Stimulated activated naive CD8-positive, alpha-beta T cell treated with anti-CD3 and anti-CD28 coated beads, Interleukin-15, amount 100 ng/mL, for 72 hours (primary cell): ENCODE results near the gene ATRNL1.

ENCODE experiments used
- ATAC-seq: fragments of 150-1000 bp; cut with Tn5 transposase; 2 replicates; pipeline ENCODE4 v1.10.0; 2021; ENCODE audit warnings: mild to moderate bottlenecking, moderate library complexity
- DNase-seq, 2 donors: peaks; one replicate each; pipeline ENCODE4 v3.0.0; 2021 to 2022
- H3K27ac Mint-ChIP-seq, 2 donors: one replicate each; pipeline ENCODE4 v1.8.0; 2022; ENCODE audit warnings: mild to moderate bottlenecking in 2 of 2, mixed read lengths in 2 of 2, moderate library complexity in 2 of 2
- H3K27me3 Mint-ChIP-seq: one replicate; pipeline ENCODE4 v1.8.0; 2022; ENCODE audit warnings: mixed read lengths
- H3K4me1 Mint-ChIP-seq: one replicate; pipeline ENCODE4 v1.8.0; 2022; ENCODE audit warnings: mild to moderate bottlenecking, mixed read lengths
- H3K4me3 Mint-ChIP-seq, 2 donors: one replicate each; pipeline ENCODE4 v1.8.0; 2022; ENCODE audit warnings: mild to moderate bottlenecking in 2 of 2, mixed read lengths in 2 of 2, moderate library complexity in 1 of 2
- H3K9me3 Mint-ChIP-seq, 2 donors: one replicate each; pipeline ENCODE4 v1.8.0; 2022; ENCODE audit warnings: mixed read lengths in 2 of 2

The ATRNL1 gene

DNA sequence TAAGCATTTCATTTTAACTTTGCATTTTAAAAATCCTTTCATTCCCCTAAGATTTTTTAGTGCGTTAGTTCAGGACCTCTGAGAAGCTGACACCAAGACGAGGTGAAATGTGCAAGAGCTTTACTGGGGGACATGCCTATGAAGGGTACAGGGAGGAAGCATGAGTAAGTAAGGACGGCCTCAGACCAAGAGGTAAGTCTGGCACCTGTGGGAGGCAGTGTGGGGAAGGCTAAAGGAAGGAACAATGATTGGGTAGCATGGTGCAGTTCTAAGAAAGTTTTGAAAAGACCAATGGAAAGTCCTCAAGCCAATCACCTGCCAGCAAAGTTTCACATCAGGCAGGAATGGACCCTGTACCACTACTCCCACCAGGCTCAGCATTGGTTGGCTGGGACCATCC, 810.7 kb downstream of the ATRNL1 start:
- Mint-ChIP-seq H3K9me3 (no peaks in the 10 kb centered on the region), H3K4me3 (no peak overlapping the region), H3K4me1 (no peaks in the 10 kb centered on the region), H3K27ac (no peak overlapping the region), H3K27me3 (no peaks in the 10 kb centered on the region)
- ATAC-seq = no peak
- DNase-seq = no peak

DNA sequence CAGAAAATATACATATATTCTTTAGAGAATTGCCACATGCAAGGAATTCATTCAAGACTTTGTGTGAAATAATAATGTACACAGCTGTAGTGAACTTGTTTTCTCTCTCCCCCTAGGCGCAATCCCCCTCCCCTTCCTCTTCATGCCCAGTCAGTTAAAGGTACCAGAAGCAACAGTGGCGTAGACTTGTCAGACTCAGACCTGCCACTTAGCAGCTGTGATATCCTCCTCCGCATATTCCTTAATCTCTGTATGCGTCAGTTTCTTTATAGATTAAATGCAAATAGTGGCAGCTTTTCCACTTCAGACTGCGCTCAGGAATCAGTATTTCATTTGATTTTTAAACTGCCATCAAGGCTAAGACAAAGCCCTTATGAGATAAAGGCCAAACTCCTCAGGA, 815.9 kb downstream of the ATRNL1 start:
- Mint-ChIP-seq H3K9me3 (peaks cover 0 to 3% of the 10 kb centered on the region in 2 donors), H3K27me3 (no peaks in the 10 kb centered on the region), H3K4me3 (no peak overlapping the region), H3K4me1 (no peaks in the 10 kb centered on the region), H3K27ac (no peak overlapping the region)
- DNase-seq (no peak), ATAC-seq (no peak)

DNA sequence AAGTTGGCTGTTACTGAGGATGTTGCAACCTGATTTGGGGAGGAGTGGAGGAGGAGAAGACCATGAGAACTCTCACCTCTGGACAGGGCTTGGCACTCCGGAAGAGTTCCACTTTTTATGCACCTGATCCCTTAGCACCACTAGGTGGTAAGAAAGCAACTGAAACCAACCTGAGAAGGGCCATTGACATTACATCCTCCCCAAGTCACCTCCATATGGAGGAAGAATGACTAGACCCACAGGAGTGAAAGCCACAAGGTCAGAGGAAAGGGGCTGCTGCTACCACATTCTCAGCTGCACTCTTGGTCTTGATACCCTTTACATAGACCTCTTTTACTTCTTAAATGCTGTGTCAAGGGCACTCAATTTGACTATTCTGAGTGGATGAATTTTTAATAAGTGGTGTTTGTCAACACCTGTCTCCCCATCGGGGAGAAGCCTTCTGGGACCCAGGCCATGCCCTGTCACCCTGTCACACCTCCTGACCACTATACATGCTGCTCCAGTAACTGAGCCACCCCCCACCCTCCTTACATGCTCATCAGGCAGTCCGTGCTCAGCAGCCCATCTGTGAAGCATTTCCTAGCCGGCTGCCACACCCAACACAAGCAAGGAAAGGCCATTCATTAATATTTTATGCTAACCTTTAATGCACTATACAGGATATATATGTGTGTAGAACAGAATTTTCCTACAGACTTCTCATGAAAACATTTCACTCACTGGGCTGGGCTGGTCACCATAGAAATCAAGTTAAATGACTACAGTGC, 817.0 kb downstream of the ATRNL1 start:
- Mint-ChIP-seq H3K4me3 (no peak overlapping the region), H3K4me1 (no peaks in the 10 kb centered on the region), H3K9me3 (peaks cover 0 to 7% of the 10 kb centered on the region in 2 donors), H3K27ac (no peak overlapping the region), H3K27me3 (no peaks in the 10 kb centered on the region)
- DNase-seq = no peak
- ATAC-seq = no peak

DNA sequence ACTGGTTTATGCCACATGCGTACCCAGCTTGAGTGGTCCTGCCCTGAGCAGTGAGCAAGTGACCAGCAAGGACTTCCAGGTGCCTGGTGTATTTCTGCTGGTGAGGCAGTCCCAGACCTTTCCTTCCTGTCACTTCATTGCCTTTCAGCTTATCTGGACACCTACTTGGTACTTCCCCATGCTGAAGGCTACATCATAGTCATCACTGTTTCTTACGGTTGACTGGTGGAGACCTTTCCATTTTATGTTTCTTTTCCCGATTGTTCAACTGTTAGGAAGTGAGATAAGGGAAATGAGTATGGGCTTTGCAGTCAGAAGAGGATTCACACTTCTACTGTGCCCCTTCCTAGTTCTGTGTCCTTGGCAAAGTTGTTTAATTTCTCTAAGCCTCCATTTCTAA, 821.3 kb downstream of the ATRNL1 start:
- no peaks in the 10 kb centered on the region for H3K4me1 Mint-ChIP-seq
- ATAC-seq (no peak), DNase-seq (no peak)
- no peak overlapping the region for H3K4me3 Mint-ChIP-seq
- H3K9me3 Mint-ChIP-seq = peaks cover 0 to 7% of the 10 kb centered on the region in 2 donors
- no peak overlapping the region for H3K27ac Mint-ChIP-seq
- no peaks in the 10 kb centered on the region for H3K27me3 Mint-ChIP-seq

DNA sequence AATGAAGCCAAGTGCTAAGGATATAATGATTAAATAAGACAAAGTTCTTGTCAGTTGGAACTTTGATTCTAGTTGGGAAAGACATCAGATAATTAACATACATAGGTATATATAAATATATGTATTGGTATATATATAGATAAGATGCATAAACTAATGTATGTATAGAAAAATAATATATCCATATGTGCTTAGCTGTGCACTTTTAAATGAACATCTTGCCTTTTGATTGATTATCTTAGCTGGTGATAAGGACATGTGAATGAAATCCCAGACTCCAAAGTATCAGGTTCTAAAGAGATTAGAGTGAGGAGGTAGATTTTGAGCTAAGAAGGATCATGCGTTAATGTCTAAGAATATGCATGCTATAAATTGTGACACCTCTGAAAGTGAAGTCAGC, 822.3 kb downstream of the ATRNL1 start:
- ATAC-seq (no peak), DNase-seq (no peak)
- peaks cover 3 to 7% of the 10 kb centered on the region in 2 donors for H3K9me3 Mint-ChIP-seq
- H3K4me1 Mint-ChIP-seq = no peaks in the 10 kb centered on the region
- no peaks in the 10 kb centered on the region for H3K27me3 Mint-ChIP-seq
- no peak overlapping the region for H3K27ac Mint-ChIP-seq
- no peak overlapping the region for H3K4me3 Mint-ChIP-seq

DNA sequence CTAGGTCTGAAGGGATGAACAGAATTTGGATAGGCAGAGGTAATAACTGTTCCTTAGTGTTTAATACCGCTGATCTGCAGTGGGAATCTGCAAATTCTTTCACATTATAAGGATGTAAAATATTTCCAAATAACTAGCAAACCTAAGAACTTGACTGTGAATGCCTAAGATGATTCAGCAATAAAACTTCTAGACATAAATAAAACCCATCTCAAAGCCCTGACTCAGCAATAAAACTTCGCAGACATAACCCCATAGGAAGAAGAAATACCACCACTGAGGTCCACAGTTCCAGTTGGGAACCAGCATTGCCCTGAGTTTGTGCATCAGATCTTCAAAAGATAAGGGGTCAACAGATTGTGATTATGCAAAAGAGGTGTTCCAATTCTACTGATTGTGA, 825.6 kb downstream of the ATRNL1 start:
- Mint-ChIP-seq H3K9me3 (peaks cover 3 to 5% of the 10 kb centered on the region in 2 donors), H3K27ac (no peak overlapping the region), H3K27me3 (no peaks in the 10 kb centered on the region), H3K4me3 (no peak overlapping the region), H3K4me1 (no peaks in the 10 kb centered on the region)
- no peak for ATAC-seq
- no peak for DNase-seq

DNA sequence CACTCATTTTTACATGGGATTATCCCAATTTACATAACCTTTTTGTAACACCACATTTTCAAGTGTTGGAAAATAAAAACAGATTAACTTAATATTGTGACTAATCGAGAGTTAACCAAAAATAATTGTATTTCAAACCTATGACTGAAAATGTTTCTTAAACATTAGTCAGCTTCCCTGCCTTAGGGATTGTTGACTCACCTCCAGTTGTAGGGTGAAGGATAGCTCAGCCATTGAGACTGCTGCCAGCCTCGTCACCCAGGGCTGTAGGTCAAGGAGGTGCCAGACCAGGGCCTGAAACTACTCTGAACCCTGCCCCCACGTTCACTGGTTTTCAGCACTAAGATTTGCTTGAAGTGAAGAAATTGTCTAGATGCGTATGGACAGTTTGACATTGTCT, 828.6 kb downstream of the ATRNL1 start:
- Mint-ChIP-seq H3K27me3 (no peaks in the 10 kb centered on the region), H3K4me1 (no peaks in the 10 kb centered on the region), H3K9me3 (peaks cover 14 to 17% of the 10 kb centered on the region in 2 donors), H3K4me3 (no peak overlapping the region), H3K27ac (no peak overlapping the region)
- no peak for DNase-seq
- no peak for ATAC-seq

DNA sequence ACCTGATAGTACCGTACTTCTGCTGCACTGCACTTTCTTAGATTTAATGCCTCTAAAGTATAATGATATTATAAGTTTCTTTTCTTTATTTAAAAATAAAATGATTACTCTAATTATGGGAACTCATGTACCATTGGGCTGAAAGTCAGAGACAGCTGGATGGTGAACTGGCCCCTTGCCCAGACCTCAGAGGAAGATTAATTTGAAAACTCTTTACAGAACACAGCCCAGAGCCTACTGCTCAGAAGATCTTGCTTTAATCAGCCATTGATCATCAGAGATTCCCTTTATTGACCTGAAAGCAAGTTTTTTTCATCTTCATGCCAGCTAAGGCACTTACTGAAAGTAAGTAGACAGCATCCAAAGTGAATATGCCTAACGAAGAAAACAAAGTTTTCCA, 838.1 kb downstream of the ATRNL1 start:
- peaks cover 9% of the 10 kb centered on the region for H3K27me3 Mint-ChIP-seq
- no peak overlapping the region for H3K4me3 Mint-ChIP-seq
- no peak overlapping the region for H3K27ac Mint-ChIP-seq
- ATAC-seq = no peak
- H3K9me3 Mint-ChIP-seq = peaks cover 0 to 5% of the 10 kb centered on the region in 2 donors
- no peaks in the 10 kb centered on the region for H3K4me1 Mint-ChIP-seq
- no peak for DNase-seq

DNA sequence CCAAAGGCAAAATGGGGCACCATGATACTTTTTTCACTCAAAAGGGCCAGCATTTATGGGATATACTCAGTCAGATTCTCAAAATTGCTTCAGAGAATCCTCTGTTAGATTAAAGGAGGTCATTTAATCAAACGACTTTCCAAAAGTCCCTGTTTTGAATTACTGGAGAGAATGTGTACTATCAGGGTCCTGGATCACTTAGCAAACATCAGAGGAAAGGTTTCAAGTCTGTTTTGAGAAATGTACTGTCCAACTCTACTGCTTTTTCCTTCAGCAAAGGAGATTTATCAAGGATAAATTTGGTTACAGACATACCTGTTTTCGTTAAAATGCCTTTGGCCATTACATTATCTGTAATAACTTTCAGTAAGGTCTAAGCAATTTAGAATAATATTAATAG, 838.9 kb downstream of the ATRNL1 start:
- no peak overlapping the region for H3K4me3 Mint-ChIP-seq
- ATAC-seq = no peak
- H3K9me3 Mint-ChIP-seq = peaks cover 5% of the 10 kb centered on the region in 2 donors
- DNase-seq = no peak
- no peak overlapping the region for H3K27ac Mint-ChIP-seq
- no peaks in the 10 kb centered on the region for H3K4me1 Mint-ChIP-seq
- peaks cover 9% of the 10 kb centered on the region for H3K27me3 Mint-ChIP-seq

DNA sequence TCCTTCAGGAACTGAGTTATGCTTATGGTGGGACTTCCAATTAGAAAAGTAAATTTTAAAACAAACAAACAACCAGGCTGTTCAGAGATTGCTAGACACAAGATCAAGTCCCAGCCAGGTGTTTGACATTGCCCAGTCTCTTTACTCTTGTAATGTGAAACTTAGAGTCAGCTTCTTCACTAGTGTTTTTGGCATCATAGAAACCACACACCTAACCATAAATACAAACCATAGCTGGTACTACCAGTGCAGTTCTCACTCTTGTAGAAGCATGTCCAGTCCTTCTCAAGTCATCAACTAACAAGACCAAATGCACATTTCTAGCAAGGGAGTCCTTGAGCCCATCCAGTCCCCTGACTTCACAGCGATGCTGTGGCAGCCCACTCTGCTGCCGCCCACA, 839.9 kb downstream of the ATRNL1 start:
- H3K4me3 Mint-ChIP-seq = no peak overlapping the region
- peaks cover 5 to 7% of the 10 kb centered on the region in 2 donors for H3K9me3 Mint-ChIP-seq
- H3K27me3 Mint-ChIP-seq = peaks cover 9% of the 10 kb centered on the region
- H3K4me1 Mint-ChIP-seq = no peaks in the 10 kb centered on the region
- ATAC-seq (no peak), DNase-seq (no peak)
- no peak overlapping the region for H3K27ac Mint-ChIP-seq

DNA sequence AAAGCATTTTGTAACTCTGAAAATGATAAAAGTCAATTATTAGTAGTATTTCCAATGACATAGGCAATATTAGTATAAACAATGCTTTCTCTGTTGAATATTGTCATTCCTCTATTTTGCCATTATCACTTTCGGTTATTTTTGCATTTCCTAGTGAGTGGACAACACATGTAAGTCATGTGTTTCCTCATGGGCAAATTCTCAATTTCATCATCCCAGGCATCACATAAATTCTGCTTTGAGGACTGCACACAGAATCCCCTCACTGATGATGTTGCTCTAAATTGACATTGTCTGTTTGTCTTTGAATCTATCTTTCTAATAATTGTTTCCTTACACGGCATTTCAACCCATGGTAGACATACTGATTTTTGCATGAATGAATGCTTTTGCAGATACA, 842.6 kb downstream of the ATRNL1 start:
- Mint-ChIP-seq H3K27ac (no peak overlapping the region), H3K9me3 (peaks cover 5 to 7% of the 10 kb centered on the region in 2 donors), H3K4me1 (no peaks in the 10 kb centered on the region), H3K4me3 (no peak overlapping the region), H3K27me3 (peaks cover 9% of the 10 kb centered on the region)
- ATAC-seq = no peak
- DNase-seq = no peak

DNA sequence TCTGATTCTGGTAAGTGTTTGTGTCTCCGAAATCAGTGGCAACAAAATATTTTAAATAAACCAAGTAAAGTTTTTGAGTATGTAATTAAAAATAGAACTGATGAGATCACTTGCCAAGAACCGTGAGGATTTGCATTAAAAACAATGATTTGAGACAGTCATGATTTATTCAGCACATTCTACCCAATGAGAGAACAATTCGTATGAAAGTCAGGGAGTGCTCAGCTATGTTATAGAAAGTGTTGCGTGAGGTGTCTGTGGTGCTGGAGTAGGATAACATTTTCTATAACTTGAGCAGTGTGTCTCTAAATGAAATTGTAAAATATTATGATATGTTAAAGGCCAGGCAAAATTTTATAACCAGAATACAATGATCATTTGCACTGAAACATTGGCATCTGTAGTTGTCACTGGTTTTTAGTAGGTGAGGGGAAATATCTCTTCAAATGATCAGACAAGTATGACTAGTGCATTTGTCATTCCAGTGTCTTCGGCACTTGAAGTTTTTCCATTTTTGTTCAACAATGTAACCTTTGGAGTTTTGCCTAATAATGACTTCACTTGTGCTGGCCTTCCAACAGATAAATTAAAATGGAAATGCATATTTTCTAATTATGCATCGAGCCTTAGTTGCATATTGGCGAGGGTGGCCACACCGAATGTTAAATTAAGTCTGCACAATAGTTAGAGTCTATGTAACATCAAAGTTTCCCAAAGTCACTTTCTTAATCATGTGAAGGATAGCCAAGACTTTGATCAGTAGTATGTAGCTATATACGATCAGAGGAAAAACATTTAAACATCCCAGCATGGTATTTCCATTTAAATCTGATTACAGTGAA, 844.0 kb downstream of the ATRNL1 start:
- Mint-ChIP-seq H3K9me3 (peaks cover 5 to 7% of the 10 kb centered on the region in 2 donors), H3K27me3 (peaks cover 9% of the 10 kb centered on the region), H3K4me1 (no peaks in the 10 kb centered on the region), H3K27ac (no peak overlapping the region), H3K4me3 (no peak overlapping the region)
- no peak for DNase-seq
- no peak for ATAC-seq

DNA sequence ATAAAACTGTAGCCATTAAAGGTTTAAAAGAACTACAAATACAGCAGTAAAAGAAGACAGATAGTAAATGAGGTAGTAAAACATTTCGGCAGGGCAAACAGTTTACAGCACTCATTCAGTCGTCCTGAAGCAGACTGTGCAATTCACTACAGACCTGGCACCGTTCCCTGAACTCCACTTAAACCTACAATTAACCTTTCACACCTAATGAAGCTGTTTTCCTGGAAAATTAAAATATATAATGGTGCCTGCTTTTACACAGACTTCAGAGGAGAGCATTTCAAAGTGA, 844.5 kb downstream of the ATRNL1 start:
- no peak overlapping the region for H3K27ac Mint-ChIP-seq
- ATAC-seq (no peak), DNase-seq (no peak)
- no peak overlapping the region for H3K4me3 Mint-ChIP-seq
- no peaks in the 10 kb centered on the region for H3K4me1 Mint-ChIP-seq
- H3K27me3 Mint-ChIP-seq = peaks cover 9% of the 10 kb centered on the region
- H3K9me3 Mint-ChIP-seq = peaks cover 5 to 7% of the 10 kb centered on the region in 2 donors

DNA sequence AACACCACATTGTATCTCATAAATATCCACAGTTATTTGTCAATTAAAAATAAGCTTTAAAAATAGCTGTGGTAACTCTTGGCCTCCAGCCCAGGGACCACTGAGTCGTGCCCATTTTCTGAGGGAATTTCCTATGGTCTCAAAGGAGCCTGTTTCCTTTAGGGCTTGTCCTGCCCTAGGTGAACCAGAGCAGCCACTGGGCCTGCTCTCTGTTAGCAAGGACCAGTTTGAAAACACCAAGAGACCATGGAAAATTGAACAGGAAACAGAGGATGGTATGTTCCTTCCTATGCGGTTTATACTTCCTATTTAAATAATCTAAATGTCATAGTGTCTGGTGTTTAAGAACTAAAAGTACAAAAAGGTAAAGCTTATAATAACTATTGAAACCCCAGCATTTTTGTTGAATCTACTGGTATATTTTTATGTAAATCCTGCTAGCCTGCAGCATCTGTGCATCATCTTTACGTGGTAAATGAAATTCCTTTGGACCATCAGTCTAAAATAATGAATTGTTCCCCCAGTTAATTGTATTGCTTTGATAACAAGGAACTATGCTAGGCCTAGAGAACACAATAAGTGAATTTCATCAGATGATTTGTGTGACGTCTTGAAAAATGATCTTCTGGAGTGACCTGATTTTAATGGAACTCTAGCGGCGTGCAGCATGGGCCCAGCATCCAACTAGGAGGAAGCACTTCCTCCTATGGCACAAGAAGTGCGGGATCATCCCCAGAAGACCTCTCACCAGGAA, 846.1 kb downstream of the ATRNL1 start:
- Mint-ChIP-seq H3K27ac (no peak overlapping the region), H3K27me3 (peaks cover 9% of the 10 kb centered on the region), H3K4me3 (no peak overlapping the region), H3K9me3 (peaks cover 5 to 7% of the 10 kb centered on the region in 2 donors), H3K4me1 (no peaks in the 10 kb centered on the region)
- no peak for ATAC-seq
- DNase-seq = no peak

DNA sequence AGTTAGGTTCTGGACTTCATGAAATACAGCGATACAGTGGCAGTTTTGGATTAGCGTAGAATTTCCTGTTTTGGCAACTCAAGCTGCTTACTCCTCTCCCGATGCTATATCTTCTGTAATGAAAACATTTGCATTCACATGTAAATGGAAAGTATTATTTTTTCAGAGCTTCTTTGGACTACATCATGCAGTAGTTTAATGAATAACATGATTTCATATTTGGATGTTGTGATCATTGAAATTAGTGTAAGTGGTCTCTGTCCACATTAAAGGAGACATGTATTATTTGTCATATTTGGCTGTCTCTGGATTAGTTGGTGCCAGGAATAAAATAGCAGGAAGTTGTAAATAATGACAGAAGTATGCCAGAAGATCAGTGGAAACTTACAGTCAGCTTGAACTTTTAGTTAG, 848.2 kb downstream of the ATRNL1 start:
- H3K9me3 Mint-ChIP-seq = peaks cover 0 to 7% of the 10 kb centered on the region in 2 donors
- no peak overlapping the region for H3K27ac Mint-ChIP-seq
- ATAC-seq = no peak
- no peak for DNase-seq
- no peaks in the 10 kb centered on the region for H3K27me3 Mint-ChIP-seq
- no peak overlapping the region for H3K4me3 Mint-ChIP-seq
- H3K4me1 Mint-ChIP-seq = no peaks in the 10 kb centered on the region

DNA sequence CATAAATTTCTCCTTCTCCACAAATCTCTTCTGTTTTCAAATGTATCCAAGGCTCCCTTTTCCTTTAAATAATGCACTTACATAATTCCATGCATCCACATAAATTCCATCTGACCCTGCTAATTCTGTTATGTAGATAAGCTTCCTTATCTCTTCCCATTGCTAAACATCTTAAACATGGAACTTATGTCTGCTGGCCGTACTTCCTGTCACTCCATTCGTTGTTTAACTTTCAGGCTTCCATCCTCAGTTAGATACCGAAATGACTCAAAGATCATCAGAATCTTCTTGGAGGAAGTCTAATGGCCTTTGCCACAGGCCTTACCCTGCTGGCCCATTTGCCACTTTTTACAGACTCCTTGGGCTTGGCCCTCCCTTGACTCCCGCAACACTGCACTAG, 848.9 kb downstream of the ATRNL1 start:
- Mint-ChIP-seq H3K27me3 (no peaks in the 10 kb centered on the region), H3K27ac (no peak overlapping the region), H3K9me3 (peaks cover 0 to 1% of the 10 kb centered on the region in 2 donors), H3K4me1 (no peaks in the 10 kb centered on the region), H3K4me3 (no peak overlapping the region)
- ATAC-seq (no peak), DNase-seq (no peak)
